Loucy (cell line): ENCODE data around the gene CDH13.

Experiments
- H2AFZ ChIP-seq: fragments of 200-600 bp; sonication (generic); 2 replicates; pipeline ENCODE4 v1.6.0; 2016; ENCODE audit warnings: antibody characterized with exemption, mild to moderate bottlenecking, low read length, moderate library complexity
- H3F3A ChIP-seq: fragments of 200-600 bp; 2 replicates; pipeline ENCODE4 v1.6.0; 2016; ENCODE audit warnings: antibody characterized with exemption, low read depth, mild to moderate bottlenecking
- H3K27me3 ChIP-seq: fragments of 200-600 bp; sonication (generic); 2 replicates; pipeline ENCODE4 v1.6.1; 2014; ENCODE audit warnings: low read length, mild to moderate bottlenecking; ENCODE audit not compliant: insufficient read depth, poor library complexity, severe bottlenecking
- H3K36me3 ChIP-seq: fragments of 200-600 bp; sonication (generic); 2 replicates; pipeline ENCODE4 v1.6.1; 2016; ENCODE audit warnings: low read length; ENCODE audit not compliant: insufficient read depth
- H3K4me1 ChIP-seq: fragments of 200-600 bp; sonication (generic); 2 replicates; pipeline ENCODE4 v1.5.1; 2014; ENCODE audit warnings: low read length, mild to moderate bottlenecking; ENCODE audit not compliant: insufficient read depth, poor library complexity, severe bottlenecking
- H3K4me2 ChIP-seq: fragments of 200-600 bp; sonication (generic); 2 replicates; pipeline ENCODE4 v1.6.0; 2014; ENCODE audit warnings: antibody characterized with exemption, low read length, low read depth, mild to moderate bottlenecking; ENCODE audit not compliant: poor library complexity, severe bottlenecking
- H3K4me3 ChIP-seq: fragments of 200-600 bp; sonication (generic); 2 replicates; pipeline ENCODE4 v1.5.1; 2014; ENCODE audit warnings: low read length, mild to moderate bottlenecking, mixed read lengths; ENCODE audit not compliant: poor library complexity, severe bottlenecking
- H3K79me2 ChIP-seq: fragments of 200-600 bp; sonication (generic); 2 replicates; pipeline ENCODE4 v1.6.1; 2014; ENCODE audit warnings: low read length; ENCODE audit not compliant: insufficient read depth
- H3K9ac ChIP-seq: fragments of 200-600 bp; sonication (generic); 2 replicates; pipeline ENCODE4 v1.6.0; 2014; ENCODE audit warnings: mild to moderate bottlenecking, low read depth, low read length, moderate library complexity; ENCODE audit not compliant: poor library complexity, severe bottlenecking
- H3K9me2 ChIP-seq: fragments of 200-600 bp; sonication (generic); replicated peaks from 2 replicates; pipeline ENCODE4 v1.6.1; 2016; ENCODE audit warnings: low read depth, low read length, mixed read lengths
- H3K9me3 ChIP-seq: fragments of 200-600 bp; sonication (generic); 2 replicates; pipeline ENCODE4 v1.6.1; 2014; ENCODE audit warnings: mild to moderate bottlenecking, antibody characterized with exemption, low read length, low read depth; ENCODE audit not compliant: insufficient read depth
- H4K20me1 ChIP-seq: fragments of 200-600 bp; sonication (generic); 2 replicates; pipeline ENCODE4 v1.6.0; 2014; ENCODE audit warnings: antibody characterized with exemption, low read length, mild to moderate bottlenecking; ENCODE audit not compliant: insufficient read depth, poor library complexity, severe bottlenecking
- CTCF ChIP-seq: fragments of 200-600 bp; sonication (generic); conservative IDR thresholded peaks from 2 replicates; pipeline ENCODE4 v1.5.1; 2014; ENCODE audit warnings: mild to moderate bottlenecking, antibody characterized with exemption, low read length
- EZH2phosphoT487 ChIP-seq: fragments of 200-600 bp; IDR thresholded peaks from 2 replicates; pipeline ENCODE4 v1.6.1; 2018; ENCODE audit warnings: antibody characterized with exemption, mild to moderate bottlenecking, moderate library complexity, borderline replicate concordance

CDH13 gene

DNA sequence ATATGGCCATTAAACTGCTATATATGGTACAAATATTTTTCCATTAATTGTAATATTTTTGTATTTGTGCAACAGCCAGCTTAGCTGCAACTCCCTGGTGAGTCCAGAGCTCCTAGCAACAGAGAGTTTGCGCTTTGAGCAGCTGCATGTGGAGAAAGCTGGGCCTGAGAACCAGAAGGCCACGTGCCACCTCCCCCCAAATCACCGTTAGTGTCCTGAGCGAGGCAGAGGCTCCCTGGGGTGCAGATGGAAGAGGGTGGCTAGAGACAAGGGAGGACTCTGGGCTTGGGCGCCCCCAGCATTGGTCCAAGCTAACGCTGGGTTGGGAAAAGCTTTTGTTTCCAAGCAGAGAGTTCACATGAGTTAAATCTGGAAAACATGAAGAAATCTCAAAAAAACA lies 1222.7 kb downstream of the CDH13 start:
- Histone ChIP-seq H3K9me3 (no peaks in the 10 kb centered on the region), H3K4me1 (no peaks in the 10 kb centered on the region)

More for the DNA sequence above, 1222.7 kb downstream of the CDH13 start:
- H3K79me2 ChIP-seq: no peaks in the 10 kb centered on the region
- H3K9ac ChIP-seq: no peak overlapping the region
- H3F3A ChIP-seq: no peaks in the 10 kb centered on the region
- no peaks in the 10 kb centered on the region for H3K36me3 ChIP-seq
- H3K9me2 ChIP-seq: no peaks in the 10 kb centered on the region
- H2AFZ ChIP-seq: no peak overlapping the region
- H4K20me1 ChIP-seq: no peaks in the 10 kb centered on the region
- TF ChIP-seq CTCF: no peak
- no peak for TF ChIP-seq EZH2phosphoT487
- no peak overlapping the region for H3K4me2 ChIP-seq
- H3K27me3 ChIP-seq: no peaks in the 10 kb centered on the region
- no peak overlapping the region for H3K4me3 ChIP-seq
